Glutamatergic neuron (in vitro differentiated cells): ENCODE results near the gene MAPK6. TPM values are rescaled to one million over a fixed set of nuclear protein-coding genes. Genes with fewer than 3 reads are reported as not detected.

Source experiments
- DNase-seq: peaks from one replicate; pipeline ENCODE4 v3.0.0; 2022
- H3K27ac Mint-ChIP-seq: one replicate; pipeline ENCODE4 v1.8.0; 2020; ENCODE audit warnings: mild to moderate bottlenecking, mixed read lengths, inconsistent platforms; ENCODE audit not compliant: unreplicated experiment
- H3K27me3 Mint-ChIP-seq: one replicate; pipeline ENCODE4 v1.8.0; 2020; ENCODE audit warnings: mild to moderate bottlenecking, moderate library complexity, mixed read lengths, inconsistent platforms; ENCODE audit not compliant: unreplicated experiment
- H3K36me3 Mint-ChIP-seq: one replicate; pipeline ENCODE4 v1.8.0; 2020; ENCODE audit warnings: mild to moderate bottlenecking, mixed read lengths, inconsistent platforms; ENCODE audit not compliant: unreplicated experiment
- H3K4me1 Mint-ChIP-seq: one replicate; pipeline ENCODE4 v1.8.0; 2020; ENCODE audit warnings: mild to moderate bottlenecking, low read depth, mixed read lengths, inconsistent platforms; ENCODE audit not compliant: unreplicated experiment
- H3K4me3 Mint-ChIP-seq: one replicate; pipeline ENCODE4 v1.8.0; 2020; ENCODE audit warnings: mild to moderate bottlenecking, mixed read lengths, inconsistent platforms; ENCODE audit not compliant: unreplicated experiment
- H3K9me3 Mint-ChIP-seq: one replicate; pipeline ENCODE4 v1.8.0; 2020; ENCODE audit warnings: mild to moderate bottlenecking, moderate library complexity, mixed read lengths, inconsistent platforms; ENCODE audit not compliant: unreplicated experiment
- total RNA-seq: library from RNA; stranded (reverse); fragmentation: NEBNext Ultra II Directional; extraction: Animal tissue kit (Norgen Biotek cat#: 25700); gene quantifications from one replicate; pipeline ENCODE4 v1.2.1, GENCODE V29; 2021; ENCODE audit not compliant: unreplicated experiment
- TF ChIP-seq, protein P1 (sequence below): fragments of 200-600 bp; sonication (generic); IDR thresholded peaks from one replicate; pipeline ENCODE4 v1.5.0; 2021; ENCODE audit not compliant: partially characterized antibody, unreplicated experiment

The MAPK6 gene
- total RNA-seq, 1 donor from 2014 or later = 109 TPM

DNA sequence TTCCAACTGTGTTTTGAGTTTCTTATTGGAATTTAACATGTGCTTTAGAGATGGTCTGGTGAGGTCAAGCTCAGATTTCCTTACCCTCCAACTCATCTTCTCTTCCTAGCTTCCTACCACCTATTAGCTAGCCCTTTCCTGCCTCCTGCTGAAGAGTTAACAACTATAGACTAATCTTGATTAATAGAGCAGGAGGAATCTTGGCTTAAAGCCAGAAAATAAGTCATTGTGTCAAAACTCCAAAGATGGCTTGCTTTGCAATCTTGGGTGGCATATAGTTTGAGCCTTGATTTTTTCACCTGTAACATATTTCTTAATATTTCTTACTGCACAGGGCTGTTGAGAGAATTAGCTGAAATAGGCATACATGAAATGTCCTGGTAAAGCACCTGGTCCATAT, 66.3 kb downstream of the MAPK6 start:
- DNase-seq = no peak
- H3K36me3 Mint-ChIP-seq = peaks cover 8% of the 10 kb centered on the region
- no peak overlapping the region for H3K4me3 Mint-ChIP-seq
- H3K4me1 Mint-ChIP-seq = peaks cover 3% of the 10 kb centered on the region
- no peaks in the 10 kb centered on the region for H3K27me3 Mint-ChIP-seq
- TF ChIP-seq, protein P1, sequence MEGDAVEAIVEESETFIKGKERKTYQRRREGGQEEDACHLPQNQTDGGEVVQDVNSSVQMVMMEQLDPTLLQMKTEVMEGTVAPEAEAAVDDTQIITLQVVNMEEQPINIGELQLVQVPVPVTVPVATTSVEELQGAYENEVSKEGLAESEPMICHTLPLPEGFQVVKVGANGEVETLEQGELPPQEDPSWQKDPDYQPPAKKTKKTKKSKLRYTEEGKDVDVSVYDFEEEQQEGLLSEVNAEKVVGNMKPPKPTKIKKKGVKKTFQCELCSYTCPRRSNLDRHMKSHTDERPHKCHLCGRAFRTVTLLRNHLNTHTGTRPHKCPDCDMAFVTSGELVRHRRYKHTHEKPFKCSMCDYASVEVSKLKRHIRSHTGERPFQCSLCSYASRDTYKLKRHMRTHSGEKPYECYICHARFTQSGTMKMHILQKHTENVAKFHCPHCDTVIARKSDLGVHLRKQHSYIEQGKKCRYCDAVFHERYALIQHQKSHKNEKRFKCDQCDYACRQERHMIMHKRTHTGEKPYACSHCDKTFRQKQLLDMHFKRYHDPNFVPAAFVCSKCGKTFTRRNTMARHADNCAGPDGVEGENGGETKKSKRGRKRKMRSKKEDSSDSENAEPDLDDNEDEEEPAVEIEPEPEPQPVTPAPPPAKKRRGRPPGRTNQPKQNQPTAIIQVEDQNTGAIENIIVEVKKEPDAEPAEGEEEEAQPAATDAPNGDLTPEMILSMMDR = no peak
- H3K27ac Mint-ChIP-seq = no peak overlapping the region
- peaks cover under 1% of the 10 kb centered on the region for H3K9me3 Mint-ChIP-seq

DNA sequence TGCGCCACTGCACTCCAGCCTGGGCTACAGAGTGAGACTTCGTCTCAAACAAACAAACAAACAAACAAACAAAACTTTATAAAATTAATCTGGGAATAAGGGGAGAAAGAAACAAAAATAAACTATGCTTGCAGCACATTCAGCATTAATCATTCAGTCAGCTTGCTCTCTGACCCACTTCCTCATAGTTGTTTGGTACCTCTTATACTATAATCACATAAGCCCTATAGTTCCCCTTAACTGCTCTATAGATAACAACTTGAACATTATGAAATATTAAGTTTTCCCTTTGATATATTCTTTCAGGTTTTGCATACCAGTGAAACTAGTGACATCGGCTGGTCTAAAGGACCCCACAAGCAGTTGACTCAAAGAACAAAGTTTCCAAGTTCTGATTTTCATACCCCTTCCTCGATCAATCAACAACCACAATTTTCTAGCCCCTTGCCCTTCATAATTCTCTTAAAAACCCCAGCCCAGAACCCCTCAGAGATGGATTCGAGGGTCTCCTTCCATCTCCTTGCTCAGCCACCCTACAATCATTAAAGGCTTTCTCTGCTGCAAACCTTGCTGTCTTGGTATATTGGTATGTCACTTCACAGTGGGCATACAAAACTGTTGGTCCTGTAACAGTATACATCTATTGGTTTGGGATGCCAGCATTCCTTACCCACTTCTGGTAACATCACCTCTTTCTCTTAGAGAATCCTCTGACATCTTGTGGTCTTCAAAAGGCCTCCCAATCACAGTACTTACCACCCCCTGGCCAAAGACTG, 67.2 kb downstream of the MAPK6 start:
- peaks cover 3% of the 10 kb centered on the region for H3K4me1 Mint-ChIP-seq
- H3K9me3 Mint-ChIP-seq = peaks cover 2% of the 10 kb centered on the region
- no peak overlapping the region for H3K27ac Mint-ChIP-seq
- H3K36me3 Mint-ChIP-seq = peaks cover 10% of the 10 kb centered on the region
- no peaks in the 10 kb centered on the region for H3K27me3 Mint-ChIP-seq
- no peak overlapping the region for H3K4me3 Mint-ChIP-seq
- no peak for DNase-seq
- TF ChIP-seq, protein P1 = no peak

DNA sequence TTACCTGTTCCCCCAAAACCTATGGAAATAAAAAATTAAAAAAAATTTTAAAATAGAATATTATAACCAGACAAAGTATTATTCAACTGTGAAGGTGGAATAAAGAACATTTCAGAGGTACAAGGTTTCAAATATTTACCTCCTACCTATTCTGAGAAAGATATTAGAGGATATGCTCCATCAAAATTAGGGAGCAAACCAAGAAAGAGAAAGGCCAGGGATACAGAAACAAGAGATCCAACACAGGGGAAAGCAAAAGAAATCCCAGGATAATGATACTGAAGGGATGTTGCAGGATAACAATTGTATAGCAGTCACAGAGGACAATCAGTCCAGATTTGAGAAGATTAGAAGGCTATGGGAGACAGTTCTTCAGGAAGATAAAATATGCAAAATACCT, 71.2 kb downstream of the MAPK6 start:
- TF ChIP-seq, protein P1 = no peak
- DNase-seq = no peak
- H3K4me1 Mint-ChIP-seq = peaks cover 12% of the 10 kb centered on the region
- H3K27me3 Mint-ChIP-seq = peaks cover 3% of the 10 kb centered on the region
- no peak overlapping the region for H3K27ac Mint-ChIP-seq
- H3K4me3 Mint-ChIP-seq = no peak overlapping the region
- peaks cover 4% of the 10 kb centered on the region for H3K9me3 Mint-ChIP-seq
- H3K36me3 Mint-ChIP-seq = peaks cover 10% of the 10 kb centered on the region

DNA sequence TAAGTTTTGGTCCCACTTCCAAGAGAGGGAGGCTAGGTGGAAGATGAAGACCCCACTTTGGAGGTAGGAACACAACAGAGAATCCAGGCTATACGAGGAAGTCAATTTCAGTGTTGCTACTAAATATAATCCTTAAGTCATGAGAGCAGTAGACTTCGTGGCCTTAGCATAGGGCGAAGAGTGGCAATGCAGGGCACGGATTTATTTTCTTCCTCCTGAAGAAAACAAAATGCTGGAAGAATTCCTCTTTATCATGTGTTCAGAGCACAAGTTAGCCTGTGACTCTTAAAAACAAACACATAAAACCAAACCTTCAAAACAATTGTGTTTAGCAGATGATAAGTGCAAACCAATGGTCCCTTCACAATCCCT, 74.1 kb downstream of the MAPK6 start:
- H3K27ac Mint-ChIP-seq = no peak overlapping the region
- H3K4me3 Mint-ChIP-seq = no peak overlapping the region
- H3K9me3 Mint-ChIP-seq = peaks cover 4% of the 10 kb centered on the region

More for the DNA sequence above, 74.1 kb downstream of the MAPK6 start:
- H3K36me3 Mint-ChIP-seq = peaks cover 10% of the 10 kb centered on the region
- H3K4me1 Mint-ChIP-seq = peaks cover 16% of the 10 kb centered on the region
- H3K27me3 Mint-ChIP-seq = peaks cover 3% of the 10 kb centered on the region
- TF ChIP-seq, protein P1 = no peak
- DNase-seq = no peak
